Measurements from ENCODE around the gene PRG3.

PRG3 gene

GRCh38 chr11:57399221-57399620, 18.3 kb upstream of the PRG3 start:
- ATAC-seq: no peak
- TF ChIP-seq, protein P1, sequence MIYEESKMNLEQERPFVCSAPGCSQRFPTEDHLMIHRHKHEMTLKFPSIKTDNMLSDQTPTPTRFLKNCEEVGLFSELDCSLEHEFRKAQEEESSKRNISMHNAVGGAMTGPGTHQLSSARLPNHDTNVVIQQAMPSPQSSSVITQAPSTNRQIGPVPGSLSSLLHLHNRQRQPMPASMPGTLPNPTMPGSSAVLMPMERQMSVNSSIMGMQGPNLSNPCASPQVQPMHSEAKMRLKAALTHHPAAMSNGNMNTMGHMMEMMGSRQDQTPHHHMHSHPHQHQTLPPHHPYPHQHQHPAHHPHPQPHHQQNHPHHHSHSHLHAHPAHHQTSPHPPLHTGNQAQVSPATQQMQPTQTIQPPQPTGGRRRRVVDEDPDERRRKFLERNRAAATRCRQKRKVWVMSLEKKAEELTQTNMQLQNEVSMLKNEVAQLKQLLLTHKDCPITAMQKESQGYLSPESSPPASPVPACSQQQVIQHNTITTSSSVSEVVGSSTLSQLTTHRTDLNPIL (CRISPR knock-in tag; IDR thresholded peaks at IDR 0.05; ENCODE audit: low read depth): no peak
- TF ChIP-seq ESRRG (CRISPR knock-in tag; IDR thresholded peaks at IDR 0.05): no peak
- TF ChIP-seq TOX (CRISPR knock-in tag; IDR thresholded peaks at IDR 0.05; ENCODE audit: borderline replicate concordance): no peak
- no peak for TF ChIP-seq ZNF70 (CRISPR knock-in tag; IDR thresholded peaks at IDR 0.05)
- TF ChIP-seq CSDC2 (CRISPR knock-in tag; IDR thresholded peaks at IDR 0.05): no peak
- TF ChIP-seq CSRNP3 (CRISPR knock-in tag; IDR thresholded peaks at IDR 0.05): no peak
- no peak for TF ChIP-seq GLIS3 (CRISPR knock-in tag; IDR thresholded peaks at IDR 0.05)
- no peak for TF ChIP-seq ZNF8 (CRISPR knock-in tag; IDR thresholded peaks at IDR 0.05)
- no peak for TF ChIP-seq ARNTL (CRISPR knock-in tag; IDR thresholded peaks at IDR 0.05; ENCODE audit: borderline replicate concordance, low read depth)
- TF ChIP-seq ZFP30 (CRISPR knock-in tag; IDR thresholded peaks at IDR 0.05): no peak
- TF ChIP-seq OSR1 (CRISPR knock-in tag; IDR thresholded peaks at IDR 0.05): no peak
- no peak for TF ChIP-seq ISL1 (CRISPR knock-in tag; IDR thresholded peaks at IDR 0.05)

DNA sequence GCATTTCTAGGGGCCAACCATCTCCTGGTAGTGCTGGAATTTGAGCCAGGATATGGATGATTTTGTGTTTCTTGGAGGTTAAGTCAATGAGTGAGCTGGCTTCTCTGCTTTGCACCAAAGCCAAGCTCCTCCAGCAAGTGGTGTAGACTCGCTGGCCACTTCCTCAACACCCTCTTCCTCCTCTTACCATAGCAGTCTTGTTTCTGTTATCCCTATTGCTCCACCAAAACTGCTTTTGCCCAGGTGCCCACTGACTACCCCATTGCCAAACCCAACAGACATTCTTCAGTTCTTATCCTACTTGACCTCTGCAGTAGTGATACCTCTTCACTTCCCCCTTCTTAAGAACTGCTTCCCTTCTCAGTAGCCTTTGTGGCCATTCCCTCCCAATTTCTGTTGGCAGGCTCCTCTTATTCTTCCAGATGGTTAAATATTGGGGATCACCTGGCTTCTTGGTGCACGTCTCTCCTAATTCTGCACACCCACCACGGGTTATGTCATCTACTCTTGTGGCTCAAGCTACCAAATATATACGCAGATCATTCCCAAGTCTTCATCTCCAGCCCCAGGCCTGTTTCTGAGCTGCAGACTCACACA, 16.5 kb upstream of the PRG3 start:
- ATAC-seq: no peak
- TF ChIP-seq TCF4 (CRISPR knock-in tag; IDR thresholded peaks at IDR 0.05; ENCODE audit: borderline replicate concordance) (no peak), RARB (CRISPR knock-in tag; IDR thresholded peaks at IDR 0.05) (no peak), ESRRG (CRISPR knock-in tag; IDR thresholded peaks at IDR 0.05) (no peak)

- no peak for ATAC-seq
- TF ChIP-seq BACH2 (CRISPR knock-in tag; IDR thresholded peaks at IDR 0.05; ENCODE audit: borderline replicate concordance) (no peak), ZNF70 (CRISPR knock-in tag; IDR thresholded peaks at IDR 0.05) (no peak), TSHZ2 (CRISPR knock-in tag; IDR thresholded peaks at IDR 0.05) (no peak), ISL1 (CRISPR knock-in tag; IDR thresholded peaks at IDR 0.05) (no peak), POU6F1 (CRISPR knock-in tag; IDR thresholded peaks at IDR 0.05; ENCODE audit: borderline replicate concordance, low read depth) (no peak), GLIS3 (CRISPR knock-in tag; IDR thresholded peaks at IDR 0.05) (no peak), CSRNP3 (CRISPR knock-in tag; IDR thresholded peaks at IDR 0.05) (no peak), TCF4 (CRISPR knock-in tag; IDR thresholded peaks at IDR 0.05; ENCODE audit: borderline replicate concordance) (no peak), RARB (CRISPR knock-in tag; IDR thresholded peaks at IDR 0.05) (no peak), ZC3H10 (CRISPR knock-in tag; IDR thresholded peaks at IDR 0.05) (no peak), ESRRG (CRISPR knock-in tag; IDR thresholded peaks at IDR 0.05) (no peak), TOX (CRISPR knock-in tag; IDR thresholded peaks at IDR 0.05; ENCODE audit: borderline replicate concordance) (no peak), PPARA (CRISPR knock-in tag; IDR thresholded peaks at IDR 0.05; ENCODE audit: borderline replicate concordance) (no peak), ZNF565 (CRISPR knock-in tag; conservative IDR thresholded peaks at IDR 0.05; ENCODE audit: low read depth) (no peak), SNAI2 (CRISPR knock-in tag; IDR thresholded peaks at IDR 0.05) (no peak), ARNTL (CRISPR knock-in tag; IDR thresholded peaks at IDR 0.05; ENCODE audit: borderline replicate concordance, low read depth) (no peak)
- TF ChIP-seq, protein P2, sequence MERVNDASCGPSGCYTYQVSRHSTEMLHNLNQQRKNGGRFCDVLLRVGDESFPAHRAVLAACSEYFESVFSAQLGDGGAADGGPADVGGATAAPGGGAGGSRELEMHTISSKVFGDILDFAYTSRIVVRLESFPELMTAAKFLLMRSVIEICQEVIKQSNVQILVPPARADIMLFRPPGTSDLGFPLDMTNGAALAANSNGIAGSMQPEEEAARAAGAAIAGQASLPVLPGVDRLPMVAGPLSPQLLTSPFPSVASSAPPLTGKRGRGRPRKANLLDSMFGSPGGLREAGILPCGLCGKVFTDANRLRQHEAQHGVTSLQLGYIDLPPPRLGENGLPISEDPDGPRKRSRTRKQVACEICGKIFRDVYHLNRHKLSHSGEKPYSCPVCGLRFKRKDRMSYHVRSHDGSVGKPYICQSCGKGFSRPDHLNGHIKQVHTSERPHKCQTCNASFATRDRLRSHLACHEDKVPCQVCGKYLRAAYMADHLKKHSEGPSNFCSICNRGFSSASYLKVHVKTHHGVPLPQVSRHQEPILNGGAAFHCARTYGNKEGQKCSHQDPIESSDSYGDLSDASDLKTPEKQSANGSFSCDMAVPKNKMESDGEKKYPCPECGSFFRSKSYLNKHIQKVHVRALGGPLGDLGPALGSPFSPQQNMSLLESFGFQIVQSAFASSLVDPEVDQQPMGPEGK (CRISPR knock-in tag; IDR thresholded peaks at IDR 0.05; ENCODE audit: borderline replicate concordance): no peak
- TF ChIP-seq, protein P1 (CRISPR knock-in tag; IDR thresholded peaks at IDR 0.05; ENCODE audit: low read depth): no peak
These were observed 15.8 kb upstream of the PRG3 start for GRCh38 chr11:57396744-57397143.

Measured in SK-N-SH treated with all-trans-retinoic acid at 6 μM for 48 hours (cell line).